ENCODE data around the gene DHX40. TPM values are rescaled to one million over a fixed set of nuclear protein-coding genes. Genes with fewer than 3 reads are reported as not detected.

The DHX40 gene
- total RNA-seq, 4 donors from 2014 or later = 21.6 to 51.7 (median 32.6) TPM

- ATAC-seq (ENCODE audit: low FRiP score) (no peak), DNase-seq (ENCODE audit: low spot score) (no peak)
- no peak for TF ChIP-seq CTCF (IDR thresholded peaks at IDR 0.05)
Observed at GRCh38 chr17:59525668-59526067, 39.7 kb upstream of the DHX40 start.

GRCh38 chr17:59526451-59526850 lies 39.0 kb upstream of the DHX40 start:
- no peak for ATAC-seq (ENCODE audit: low FRiP score)
- TF ChIP-seq CTCF (IDR thresholded peaks at IDR 0.05) = no peak
- DNase-seq (ENCODE audit: low spot score) = no peak

- DNase-seq (ENCODE audit: low spot score) = no peak
- TF ChIP-seq CTCF (IDR thresholded peaks at IDR 0.05) = no peak
- no peak for ATAC-seq (ENCODE audit: low FRiP score)
Observed at GRCh38 chr17:59527325-59527917, 38.0 kb upstream of the DHX40 start.

GRCh38 chr17:59527931-59528330 lies 37.5 kb upstream of the DHX40 start:
- TF ChIP-seq CTCF (IDR thresholded peaks at IDR 0.05) = no peak
- ATAC-seq (ENCODE audit: low FRiP score) (no peak), DNase-seq (ENCODE audit: low spot score) (no peak)

- ATAC-seq (ENCODE audit: low FRiP score) = no peak
- DNase-seq (ENCODE audit: low spot score) = no peak
- TF ChIP-seq CTCF (IDR thresholded peaks at IDR 0.05) = no peak
Observed at GRCh38 chr17:59530531-59530930, 34.9 kb upstream of the DHX40 start.

GRCh38 chr17:59533694-59534093 lies 31.7 kb upstream of the DHX40 start:
- DNase-seq (ENCODE audit: low spot score) = no peak
- no peak for ATAC-seq (ENCODE audit: low FRiP score)
- no peak for TF ChIP-seq CTCF (IDR thresholded peaks at IDR 0.05)

- no peak for TF ChIP-seq CTCF (IDR thresholded peaks at IDR 0.05)
- DNase-seq (ENCODE audit: low spot score) (no peak), ATAC-seq (ENCODE audit: low FRiP score) (no peak)
Observed at GRCh38 chr17:59534583-59534982, 30.8 kb upstream of the DHX40 start.
